Nephron (organoid): ENCODE data around the gene RNF207.
A peak's percentile ranks its signal among the peaks of the same experiment; 100 is the strongest.

Source experiments
- H3K27ac Mint-ChIP-seq, 3 experiments: 2 replicates each; pipeline ENCODE4 v1.8.0; 2020; ENCODE audit warnings: mixed read lengths in 3 of 3, mild to moderate bottlenecking in 2 of 3, moderate library complexity in 1 of 3
- H3K27me3 Mint-ChIP-seq: 2 replicates; pipeline ENCODE4 v1.8.0; 2021; ENCODE audit warnings: low read depth, mild to moderate bottlenecking, moderate library complexity, mixed read lengths
- H3K36me3 Mint-ChIP-seq: 2 replicates; pipeline ENCODE4 v1.8.0; 2020; ENCODE audit warnings: low read depth, mixed read lengths
- H3K4me1 Mint-ChIP-seq: 2 replicates; pipeline ENCODE4 v1.8.0; 2020; ENCODE audit warnings: mixed read lengths
- H3K4me3 Mint-ChIP-seq, 3 experiments: 2 replicates each; pipeline ENCODE4 v1.8.0; 2020; ENCODE audit warnings: mild to moderate bottlenecking in 3 of 3, mixed read lengths in 3 of 3, moderate library complexity in 2 of 3
- H3K9me3 Mint-ChIP-seq: 2 replicates; pipeline ENCODE4 v1.8.0; 2020; ENCODE audit warnings: mixed read lengths
- TF ChIP-seq, protein P1 (sequence below), 3 experiments: fragments of 200-600 bp; sonication (generic); IDR thresholded peaks; one replicate each; pipeline ENCODE4 v1.5.0; 2021; ENCODE audit warnings: antibody characterized with exemption in 3 of 3; ENCODE audit not compliant: unreplicated experiment in 3 of 3

The RNF207 gene

DNA sequence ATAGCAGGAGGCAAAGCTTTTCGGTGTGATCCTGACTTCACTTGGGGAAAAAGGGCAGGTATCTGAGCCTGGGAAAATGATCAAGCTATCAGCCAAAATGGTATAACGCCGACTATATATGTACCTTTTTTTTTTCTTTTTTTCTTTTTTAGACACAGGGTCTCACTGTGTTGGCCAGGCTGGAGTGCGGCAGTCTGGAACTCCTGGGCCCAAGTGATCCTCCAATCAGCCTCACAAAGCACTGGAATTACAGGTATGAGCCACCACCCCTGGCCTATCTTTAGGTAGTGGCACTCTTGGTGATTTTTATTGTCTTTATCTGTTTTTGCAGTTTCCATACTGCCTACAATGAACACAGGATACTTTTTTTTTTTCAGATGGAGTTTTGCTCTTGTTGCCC lies 31.2 kb downstream of the RNF207 start:
- TF ChIP-seq, protein P1, sequence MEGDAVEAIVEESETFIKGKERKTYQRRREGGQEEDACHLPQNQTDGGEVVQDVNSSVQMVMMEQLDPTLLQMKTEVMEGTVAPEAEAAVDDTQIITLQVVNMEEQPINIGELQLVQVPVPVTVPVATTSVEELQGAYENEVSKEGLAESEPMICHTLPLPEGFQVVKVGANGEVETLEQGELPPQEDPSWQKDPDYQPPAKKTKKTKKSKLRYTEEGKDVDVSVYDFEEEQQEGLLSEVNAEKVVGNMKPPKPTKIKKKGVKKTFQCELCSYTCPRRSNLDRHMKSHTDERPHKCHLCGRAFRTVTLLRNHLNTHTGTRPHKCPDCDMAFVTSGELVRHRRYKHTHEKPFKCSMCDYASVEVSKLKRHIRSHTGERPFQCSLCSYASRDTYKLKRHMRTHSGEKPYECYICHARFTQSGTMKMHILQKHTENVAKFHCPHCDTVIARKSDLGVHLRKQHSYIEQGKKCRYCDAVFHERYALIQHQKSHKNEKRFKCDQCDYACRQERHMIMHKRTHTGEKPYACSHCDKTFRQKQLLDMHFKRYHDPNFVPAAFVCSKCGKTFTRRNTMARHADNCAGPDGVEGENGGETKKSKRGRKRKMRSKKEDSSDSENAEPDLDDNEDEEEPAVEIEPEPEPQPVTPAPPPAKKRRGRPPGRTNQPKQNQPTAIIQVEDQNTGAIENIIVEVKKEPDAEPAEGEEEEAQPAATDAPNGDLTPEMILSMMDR (IDR thresholded peaks at IDR 0.05; ENCODE audit: unreplicated experiment in 3 of 3): no peak
- peak overlapping the region; percentile 37 to 69 (median 58) for H3K4me3 Mint-ChIP-seq
- H3K9me3 Mint-ChIP-seq: no peaks in the 10 kb centered on the region
- H3K36me3 Mint-ChIP-seq: peaks cover 11% of the 10 kb centered on the region
- no peak overlapping the region for H3K27ac Mint-ChIP-seq
- peaks cover 50% of the 10 kb centered on the region for H3K27me3 Mint-ChIP-seq
- H3K4me1 Mint-ChIP-seq: peaks cover 17% of the 10 kb centered on the region

DNA sequence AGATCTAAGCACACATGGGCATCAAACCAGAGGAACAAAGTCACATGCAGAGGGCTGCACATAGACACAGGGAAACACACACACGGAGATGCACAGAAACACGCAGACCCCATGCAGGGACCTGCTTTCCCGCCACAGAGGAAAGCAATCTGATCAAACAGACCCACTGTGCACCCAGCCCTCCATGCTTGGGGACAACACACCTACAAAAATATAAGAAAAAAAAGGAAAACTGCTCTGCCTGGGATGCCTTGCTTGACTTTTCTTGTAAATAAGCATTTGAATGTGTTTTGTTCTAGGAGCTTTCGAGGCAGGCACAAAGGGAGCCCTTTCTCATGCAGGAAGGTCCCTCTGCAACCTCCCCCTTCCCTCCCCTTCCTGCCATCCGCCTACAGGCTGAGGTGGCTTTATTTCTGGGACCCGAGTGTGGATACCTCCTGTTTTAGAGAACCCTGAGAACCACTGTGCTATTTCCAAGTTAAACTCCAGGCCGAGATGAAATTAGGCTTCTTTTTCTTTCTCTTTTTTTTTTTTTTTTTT lies 33.4 kb downstream of the RNF207 start:
- peak overlapping the region in 1 of 3 experiments; percentile 41 for H3K4me3 Mint-ChIP-seq
- TF ChIP-seq, protein P1 (IDR thresholded peaks at IDR 0.05; ENCODE audit: unreplicated experiment in 3 of 3): no peak
- H3K27me3 Mint-ChIP-seq: peaks cover 69% of the 10 kb centered on the region
- peak overlapping the region in 1 of 3 experiments; percentile 46 for H3K27ac Mint-ChIP-seq
- H3K36me3 Mint-ChIP-seq: no peaks in the 10 kb centered on the region
- peaks cover 8% of the 10 kb centered on the region for H3K4me1 Mint-ChIP-seq
- no peaks in the 10 kb centered on the region for H3K9me3 Mint-ChIP-seq

DNA sequence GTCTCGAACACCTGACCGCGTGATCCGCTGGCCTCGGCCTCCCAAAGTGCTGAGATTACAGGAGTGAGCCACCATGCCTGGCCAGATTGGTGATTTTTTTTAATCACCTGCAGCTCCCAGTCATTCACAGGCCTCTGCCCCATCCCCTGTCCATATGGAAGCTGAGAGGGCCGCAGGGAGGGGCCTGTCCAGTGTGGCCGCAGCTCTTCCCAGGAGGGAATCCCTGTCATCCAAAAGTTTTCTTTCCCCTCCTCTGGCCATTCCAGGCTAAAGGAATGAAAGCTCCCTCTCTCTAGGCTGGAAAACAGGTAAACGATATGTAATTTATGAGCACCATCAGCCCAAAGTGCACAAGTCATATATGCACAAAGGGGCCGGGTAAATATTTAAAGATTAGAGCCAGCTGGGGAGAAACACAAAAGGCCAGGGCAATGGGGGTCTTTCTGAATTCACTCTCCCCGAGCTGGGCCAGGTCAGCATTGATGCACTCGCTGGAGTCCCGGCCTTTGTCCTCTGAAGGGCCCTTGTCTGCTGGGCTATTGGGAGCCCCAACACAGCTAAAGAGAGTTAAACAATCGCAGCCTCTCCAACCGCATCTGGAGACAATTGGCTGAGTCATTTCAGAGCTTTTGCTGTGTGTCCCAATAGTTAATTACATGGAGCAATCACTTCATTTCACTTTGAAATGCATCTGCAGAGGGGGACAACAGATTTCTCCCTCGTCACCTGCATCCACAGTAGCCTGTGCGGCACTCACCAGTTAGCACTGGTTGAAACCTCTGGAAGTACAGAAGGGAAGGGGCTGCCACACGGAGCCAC lies 34.2 kb downstream of the RNF207 start:
- peaks cover 77% of the 10 kb centered on the region for H3K27me3 Mint-ChIP-seq
- no peaks in the 10 kb centered on the region for H3K36me3 Mint-ChIP-seq
- TF ChIP-seq, protein P1 (IDR thresholded peaks at IDR 0.05; ENCODE audit: unreplicated experiment in 3 of 3): no peak
- H3K9me3 Mint-ChIP-seq: no peaks in the 10 kb centered on the region
- H3K4me3 Mint-ChIP-seq: peak overlapping the region in 1 of 3 experiments; percentile 19
- no peak overlapping the region for H3K27ac Mint-ChIP-seq
- no peaks in the 10 kb centered on the region for H3K4me1 Mint-ChIP-seq

DNA sequence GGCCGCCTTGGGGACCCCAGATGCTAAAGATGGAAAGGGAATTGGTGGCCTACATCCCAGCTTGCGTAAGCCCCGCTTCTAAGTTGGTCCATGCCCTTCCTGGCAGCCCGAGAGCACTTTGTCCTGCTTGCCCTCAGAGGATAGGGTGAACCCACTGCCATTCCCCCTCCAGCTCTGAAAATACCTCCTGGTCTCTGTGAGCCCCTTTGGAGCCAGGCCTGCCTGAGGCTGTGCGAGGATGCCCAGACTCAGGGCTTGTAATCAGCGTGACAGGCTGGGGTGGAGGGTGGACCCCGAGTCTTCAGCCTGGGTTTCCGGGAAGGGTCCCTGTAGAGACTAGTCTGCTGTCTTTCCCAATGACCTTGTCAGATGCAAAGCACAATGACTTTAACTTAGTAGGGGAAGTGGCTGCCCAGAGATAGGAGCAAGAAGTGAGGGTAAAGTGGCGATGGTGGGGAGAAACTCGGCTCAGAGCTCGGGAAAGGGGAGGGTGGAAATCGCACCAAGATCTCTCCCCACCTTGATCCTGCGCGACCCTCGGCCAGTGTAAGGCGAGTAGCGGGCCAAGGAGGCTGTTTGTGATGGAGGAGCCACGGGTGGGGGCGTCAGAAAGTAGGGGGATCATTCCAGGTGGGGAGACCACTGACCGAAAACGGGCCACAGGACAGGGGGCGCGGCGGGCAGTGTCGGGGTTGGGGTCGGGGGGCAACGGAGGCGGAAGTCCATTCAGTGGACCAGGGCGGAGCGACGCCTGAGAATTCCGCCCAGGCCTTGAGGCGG lies 35.4 kb downstream of the RNF207 start:
- Mint-ChIP-seq H3K9me3 (no peaks in the 10 kb centered on the region), H3K4me3 (peak overlapping the region; percentile 4 to 55 (median 48)), H3K27ac (no peak overlapping the region), H3K36me3 (no peaks in the 10 kb centered on the region), H3K4me1 (no peaks in the 10 kb centered on the region), H3K27me3 (peaks cover 82% of the 10 kb centered on the region)
- TF ChIP-seq, protein P1 (IDR thresholded peaks at IDR 0.05; ENCODE audit: unreplicated experiment in 3 of 3): no peak

DNA sequence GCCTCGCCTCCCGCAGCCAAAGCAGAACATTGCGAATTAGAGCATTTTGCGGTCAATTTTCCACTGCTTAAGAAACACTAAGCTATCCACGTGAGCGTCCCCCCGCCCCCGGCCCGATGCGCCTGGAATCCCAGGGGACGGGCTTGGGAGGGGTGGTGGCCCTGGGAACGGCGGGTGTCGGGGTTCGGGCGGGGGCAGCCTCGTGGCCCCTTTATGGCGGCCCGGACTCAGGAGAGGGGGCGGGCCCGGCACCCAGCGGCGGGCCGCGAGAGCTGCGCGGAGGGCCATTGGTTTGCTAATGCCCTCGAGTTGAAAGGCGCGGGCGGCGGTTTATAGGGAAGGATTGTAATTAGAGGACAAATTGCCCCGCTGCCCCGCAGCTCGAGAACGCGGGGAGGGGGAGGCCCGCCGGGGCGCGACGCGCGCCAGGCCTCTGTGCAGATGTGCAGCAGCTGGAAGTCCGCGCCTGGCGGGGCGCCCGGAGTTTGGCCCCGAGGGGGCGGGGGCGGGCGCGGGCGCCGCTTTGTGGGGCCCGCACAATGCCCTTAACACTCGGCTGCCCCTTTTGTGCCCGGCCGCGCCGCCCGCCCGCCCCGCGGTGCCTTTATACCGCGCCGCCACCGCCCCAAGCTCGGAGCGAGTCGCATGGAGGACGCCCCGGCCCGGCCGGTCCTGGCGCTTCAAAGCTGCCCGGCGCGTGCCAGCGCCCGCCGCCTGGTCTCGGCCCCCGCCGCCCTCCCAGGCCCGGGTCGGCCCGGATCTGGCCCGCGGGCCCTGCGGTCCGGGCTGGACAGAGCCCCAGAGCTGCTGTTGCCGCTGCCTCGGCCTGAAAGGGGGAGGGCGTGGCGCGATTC lies 36.2 kb downstream of the RNF207 start:
- Mint-ChIP-seq H3K4me1 (peaks cover 8% of the 10 kb centered on the region), H3K27me3 (peaks cover 90% of the 10 kb centered on the region), H3K27ac (no peak overlapping the region), H3K36me3 (no peaks in the 10 kb centered on the region), H3K9me3 (no peaks in the 10 kb centered on the region), H3K4me3 (peak overlapping the region in 1 of 3 experiments; percentile 55)
- TF ChIP-seq, protein P1 (IDR thresholded peaks at IDR 0.05; ENCODE audit: unreplicated experiment in 3 of 3): no peak
